ENCODE results near the gene COL23A1.

Gene COL23A1

GRCh38 chr5:178529080-178529479, 61.1 kb downstream of the COL23A1 start:
- DNase-seq, result no peak

- no peak for DNase-seq
These were observed 62.5 kb downstream of the COL23A1 start for GRCh38 chr5:178527458-178528307.

DNA sequence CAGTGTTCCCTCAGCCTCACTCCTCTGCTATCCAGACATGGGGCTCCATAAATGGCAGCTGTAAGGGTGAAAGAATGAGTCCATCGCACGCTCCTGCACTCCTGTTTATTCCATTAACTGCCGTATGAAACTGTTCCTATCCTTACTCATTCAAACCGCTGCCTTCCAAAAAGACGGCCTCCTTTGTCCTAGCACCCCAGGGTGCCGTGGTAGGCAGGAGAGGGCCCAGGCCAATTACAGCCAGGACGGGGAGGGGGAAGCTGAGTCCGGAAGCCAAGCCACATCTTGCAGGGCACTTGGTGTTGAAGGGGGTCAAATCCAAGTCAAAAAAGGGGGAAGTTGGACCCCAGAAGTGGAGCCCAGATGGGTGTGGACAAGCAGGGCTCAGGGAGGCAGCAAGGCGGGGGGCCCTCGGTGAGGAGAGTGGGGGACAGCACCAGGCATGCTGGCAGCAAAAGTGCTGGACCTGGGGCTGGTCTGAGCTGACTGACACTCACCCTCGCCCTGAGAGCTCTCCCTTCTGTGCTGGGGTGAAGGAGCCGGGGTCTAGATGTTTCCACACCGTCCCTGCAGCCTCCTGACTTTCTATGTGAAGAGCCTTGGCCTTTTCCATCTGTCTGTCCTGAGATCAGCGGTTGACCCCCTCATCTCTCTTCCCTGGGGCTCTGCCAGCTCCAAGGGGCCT, 63.3 kb downstream of the COL23A1 start:
- DNase-seq, result no peak

GRCh38 chr5:178525906-178526732, 64.1 kb downstream of the COL23A1 start:
- DNase-seq, result no peak

- DNase-seq, result no peak
These were observed 65.9 kb downstream of the COL23A1 start for GRCh38 chr5:178524093-178524882.

- no peak for DNase-seq
These were observed 67.8 kb downstream of the COL23A1 start for GRCh38 chr5:178522361-178522760.

- DNase-seq, result no peak
These were observed 69.3 kb downstream of the COL23A1 start for GRCh38 chr5:178520851-178521250.

GRCh38 chr5:178519804-178520203, 70.4 kb downstream of the COL23A1 start:
- no peak for DNase-seq

DNA sequence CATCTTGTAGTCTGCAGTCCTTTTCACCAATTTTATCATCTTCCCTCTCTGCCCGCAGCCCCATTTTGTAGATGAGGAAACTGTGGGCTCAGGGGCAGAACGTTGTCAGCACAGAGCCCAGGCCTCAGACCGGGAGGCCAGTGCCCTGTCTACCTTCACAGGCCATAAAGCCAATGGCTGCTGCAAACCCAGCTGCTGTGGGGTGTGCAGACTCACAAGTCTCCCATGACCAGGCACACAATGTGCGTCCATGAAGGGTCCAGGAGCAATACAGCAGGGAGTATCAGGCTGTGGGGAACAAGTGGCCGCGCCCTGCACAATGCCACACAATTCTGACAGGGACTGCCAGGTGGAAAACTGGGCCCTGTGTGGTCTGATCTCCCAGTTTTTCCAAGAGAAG, 71.0 kb downstream of the COL23A1 start:
- no peak for DNase-seq

DNA sequence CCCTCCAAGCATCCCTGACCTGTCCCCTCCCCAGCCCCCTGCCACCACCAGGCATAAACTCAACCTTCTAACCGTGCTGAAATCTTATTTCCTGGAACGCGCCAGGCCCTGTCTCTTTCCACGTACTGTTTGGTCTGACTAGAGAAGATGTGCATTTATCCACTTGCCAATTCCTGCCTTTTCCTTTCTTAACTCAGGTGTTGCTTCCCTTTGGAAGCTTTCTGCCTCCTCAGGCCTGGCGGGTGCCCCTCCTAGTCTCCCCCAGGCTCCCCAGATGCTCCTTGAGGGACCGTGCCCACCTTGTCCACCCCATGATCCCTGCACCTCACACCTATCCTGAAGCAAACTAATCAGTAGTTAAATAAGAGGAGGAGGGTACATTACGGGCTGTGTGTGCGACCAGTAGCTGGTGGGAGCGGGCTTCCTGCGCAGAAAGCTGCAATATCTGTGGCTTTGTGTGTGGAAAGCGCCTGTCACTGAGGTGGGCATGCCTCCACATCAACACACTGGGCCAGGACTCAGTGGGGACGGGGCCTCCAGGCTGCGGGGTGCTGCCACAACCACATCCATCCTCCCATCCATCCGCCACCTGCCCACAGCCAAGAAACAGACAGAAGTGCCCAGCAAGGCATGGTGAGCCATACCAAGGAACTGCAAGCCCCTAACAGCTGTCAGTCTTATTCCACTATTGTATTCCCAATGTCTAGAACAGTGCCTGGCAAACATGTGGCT, 73.5 kb downstream of the COL23A1 start:
- no peak for DNase-seq

DNA sequence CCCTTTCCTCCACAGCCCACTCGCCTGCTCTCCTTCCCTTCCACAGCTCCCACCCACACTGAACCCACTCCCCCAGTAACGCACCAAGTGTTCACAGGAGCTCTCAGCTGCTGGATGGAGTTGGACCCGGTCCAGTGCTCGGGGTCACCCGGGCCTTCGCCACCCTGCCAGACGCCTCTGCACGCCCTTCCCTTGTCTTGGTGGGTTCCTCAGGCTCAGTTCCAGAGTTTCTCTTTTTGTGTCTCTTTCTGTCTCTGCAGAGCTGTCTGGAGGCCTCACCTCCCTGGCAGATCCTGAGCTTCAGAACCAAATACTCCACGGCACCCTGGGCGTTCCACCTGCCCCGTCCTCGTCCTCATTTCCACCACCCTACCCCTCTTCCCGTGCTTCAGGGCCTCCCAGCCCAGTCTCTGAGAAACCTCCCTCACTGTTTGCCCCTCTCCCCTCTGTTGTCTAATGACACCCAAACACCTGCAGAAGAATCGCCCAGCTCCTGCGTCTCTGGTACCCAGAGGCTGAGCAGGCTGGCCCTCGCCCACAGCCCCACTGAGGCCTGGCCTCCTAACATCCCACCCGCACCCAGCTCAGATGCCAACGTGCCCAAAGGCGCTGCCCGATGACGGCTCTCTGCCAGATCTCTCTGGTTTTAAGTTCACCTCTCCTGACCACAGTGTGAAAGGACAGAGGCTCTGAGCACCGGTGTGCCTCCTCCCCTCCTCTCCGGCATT, 74.3 kb downstream of the COL23A1 start:
- DNase-seq, result no peak

DNA sequence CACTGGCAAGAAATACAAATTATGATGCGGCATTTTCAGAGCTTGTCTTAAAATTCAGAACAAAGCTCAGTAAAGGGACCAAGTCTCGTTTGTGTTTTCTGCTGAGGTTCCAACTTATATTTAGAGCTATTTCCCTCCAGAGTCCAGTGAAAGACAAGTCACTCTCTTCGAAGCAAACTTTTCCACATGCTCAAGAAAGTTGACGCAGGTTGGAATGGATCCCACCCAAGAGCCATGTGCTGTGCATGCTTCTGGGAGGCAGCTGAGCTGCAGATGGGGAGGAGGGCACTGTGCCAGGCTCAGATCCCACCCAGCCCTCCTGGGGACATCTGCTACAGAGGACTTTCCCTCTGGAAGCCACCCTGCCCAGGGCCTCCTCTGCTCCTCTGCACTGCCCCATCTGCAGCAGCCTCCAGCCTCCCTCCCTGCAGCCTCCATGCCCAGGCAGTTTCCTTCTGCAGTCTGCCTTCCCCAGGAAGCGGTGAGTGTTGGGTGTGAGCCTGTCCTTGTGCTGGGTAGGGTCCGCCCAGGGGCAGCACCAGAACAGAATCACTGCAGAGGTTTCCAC, 75.3 kb downstream of the COL23A1 start:
- no peak for DNase-seq

DNA sequence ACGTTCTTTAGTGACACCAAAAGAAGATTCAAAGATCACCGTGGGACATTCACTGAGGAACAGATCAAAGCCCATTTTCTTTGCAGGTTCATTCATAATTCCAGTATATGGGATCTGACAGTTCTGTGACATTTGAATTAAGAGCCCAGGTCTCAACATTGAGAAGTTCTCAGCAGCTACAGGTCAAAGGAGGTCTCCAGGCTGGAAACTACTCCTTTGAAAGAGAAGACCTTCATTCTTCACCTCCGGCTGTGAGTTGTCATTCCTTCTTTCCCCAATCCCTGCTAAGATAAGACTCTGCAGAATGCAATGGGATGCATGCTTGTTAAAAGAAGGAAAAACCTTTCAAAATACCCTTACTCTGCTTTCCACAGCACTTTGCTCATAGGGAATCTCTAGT, 79.0 kb downstream of the COL23A1 start:
- no peak for DNase-seq

- no peak for DNase-seq
These were observed 80.6 kb downstream of the COL23A1 start for GRCh38 chr5:178509491-178510057.

DNA sequence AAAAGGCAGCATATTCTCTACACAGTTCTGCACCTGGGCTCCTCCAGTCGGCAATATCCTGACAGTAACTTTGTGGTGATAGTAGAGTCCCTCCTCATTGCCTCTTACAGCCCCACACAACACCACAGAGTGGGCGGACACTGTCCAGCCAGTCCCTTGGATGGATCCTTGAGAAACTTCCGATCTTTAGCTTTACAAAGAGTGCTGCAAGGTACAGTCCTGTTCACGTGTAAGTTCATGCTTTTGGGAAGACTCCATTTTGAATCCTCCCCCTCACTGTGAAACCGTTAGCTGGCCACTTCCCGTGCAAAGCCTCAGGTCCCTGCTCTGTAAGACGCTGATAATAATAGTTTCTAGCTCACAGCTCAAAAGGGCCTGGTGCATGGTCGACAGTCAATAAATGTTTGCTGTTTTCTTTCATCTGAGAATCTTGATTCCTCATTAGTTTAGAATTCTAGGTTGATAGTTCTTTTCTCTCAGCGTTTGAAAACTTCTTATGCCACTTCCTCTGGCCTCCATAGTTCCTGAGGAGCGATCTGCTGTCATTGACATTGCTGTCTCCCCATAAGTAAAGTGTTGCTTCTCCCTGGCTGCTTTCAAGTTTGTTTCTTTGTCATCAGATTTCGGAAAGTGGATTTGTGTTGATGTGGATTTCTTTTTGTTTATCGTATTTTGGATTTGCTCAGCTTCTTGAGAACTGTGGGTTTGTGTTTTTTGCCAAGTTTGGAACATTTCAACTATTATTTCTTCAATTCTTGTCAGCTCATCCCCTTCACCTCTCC, 82.9 kb downstream of the COL23A1 start:
- DNase-seq, result no peak

GRCh38 chr5:178505639-178506407, 84.4 kb downstream of the COL23A1 start:
- no peak for DNase-seq

GRCh38 chr5:178504340-178504960, 85.7 kb downstream of the COL23A1 start:
- no peak for DNase-seq

DNA sequence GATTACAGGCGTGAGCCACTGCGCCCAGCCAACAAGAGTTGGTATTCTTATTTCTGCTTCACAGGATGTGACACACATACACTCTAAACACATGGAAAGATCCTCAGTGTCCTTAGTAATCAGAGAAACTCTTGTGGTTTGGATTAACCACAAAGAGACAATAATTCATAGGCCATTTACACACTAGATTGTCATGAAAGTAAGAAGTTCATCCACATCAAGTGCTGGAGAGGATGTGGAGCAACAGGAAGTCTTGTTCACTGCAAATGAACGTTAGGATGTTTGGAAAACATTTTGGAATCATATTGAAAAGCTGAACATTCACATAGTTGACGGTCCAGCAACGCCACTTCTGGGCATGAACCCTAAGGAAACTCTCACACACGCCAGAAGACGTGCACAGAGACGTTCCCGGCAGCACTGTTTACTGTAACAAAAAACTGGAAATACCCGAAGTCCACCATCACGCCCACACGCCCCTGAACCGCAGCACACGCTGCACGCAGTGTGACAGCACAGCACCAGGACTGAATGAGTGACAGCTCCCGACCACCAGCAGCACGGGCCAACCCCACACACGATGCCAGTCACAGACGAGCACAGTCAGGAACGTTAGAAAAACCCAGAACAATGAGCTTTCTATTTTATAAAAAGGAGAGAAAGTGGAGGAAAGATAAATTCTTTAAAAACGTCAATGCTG, 87.6 kb downstream of the COL23A1 start:
- no peak for DNase-seq

Measured in NCI-H526 (cell line).